ENCODE data around the gene C1D. TPM values are rescaled to one million over a fixed set of nuclear protein-coding genes. Genes with fewer than 3 reads are reported as not detected.

The C1D gene
- total and polyA plus RNA-seq, 2 donors (not counting 3 experiments of a cell fraction or from before 2014, with no cell fraction given): 11.4 to 14.0 TPM

DNA sequence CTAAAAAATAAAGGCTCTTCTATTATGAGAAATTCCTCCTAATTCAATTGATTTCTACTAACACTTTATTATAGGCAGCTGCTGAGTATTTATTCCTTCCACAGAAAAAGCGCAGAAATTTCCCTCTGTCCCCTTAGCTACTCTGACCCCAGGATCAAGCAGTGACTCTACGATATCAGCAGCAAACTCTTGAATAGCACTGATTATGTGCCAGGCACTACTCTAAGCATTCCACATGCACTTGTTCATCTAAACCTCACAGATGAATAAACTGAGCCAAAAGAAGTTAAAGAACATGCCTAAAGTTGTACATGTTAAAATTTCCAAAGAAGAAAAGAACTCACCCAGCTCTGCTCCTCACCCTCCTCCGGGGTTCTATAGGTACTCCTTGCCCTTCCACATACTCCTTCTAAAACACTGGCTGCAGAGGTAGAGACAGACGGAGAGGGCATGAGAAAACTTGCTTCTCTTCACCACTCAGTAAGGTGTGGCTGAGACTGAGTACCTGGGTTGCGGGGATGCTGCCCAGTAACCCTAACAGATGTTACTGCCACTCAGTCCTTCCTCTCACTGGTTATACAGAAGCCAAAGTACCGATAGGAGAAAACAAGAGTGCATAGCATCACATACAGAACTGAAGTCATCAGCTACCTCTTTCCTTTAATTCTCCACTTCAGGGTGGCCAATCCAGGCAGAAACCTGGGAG, 9.9 kb downstream of the C1D start:
- Histone ChIP-seq H3K4me2 (ENCODE audit: insufficient read depth, low read length) (no peak overlapping the region), H3K4me3 (replicated peaks in 1 of 3; ENCODE audit: insufficient read depth in 1 of 3, low read depth in 1 of 3, low read length in 3 of 3) (no peak overlapping the region), H3K9me3 (replicated peaks; ENCODE audit: control insufficient read depth, insufficient read depth, low read length) (no peaks in the 10 kb centered on the region), H2AFZ (ENCODE audit: low read depth, low read length) (no peak overlapping the region), H3K4me1 (ENCODE audit: control insufficient read depth, extremely low read depth, insufficient read depth, low read length) (no peaks in the 10 kb centered on the region), H3K36me3 (ENCODE audit: control insufficient read depth in 2 of 2, extremely low read depth in 1 of 2, insufficient read depth in 2 of 2, low read length in 2 of 2) (no peaks in the 10 kb centered on the region), H3K9ac (replicated peaks; ENCODE audit: extremely low read depth, insufficient read depth, low read length) (no peak overlapping the region), H3K27me3 (ENCODE audit: control insufficient read depth in 2 of 2, insufficient read depth in 2 of 2, low read length in 2 of 2) (no peaks in the 10 kb centered on the region), H3K79me2 (ENCODE audit: control insufficient read depth, insufficient read depth, low read length) (peaks cover 71% of the 10 kb centered on the region), H3K9me1 (replicated peaks; ENCODE audit: control insufficient read depth, extremely low read depth, insufficient read depth, low read length) (no peaks in the 10 kb centered on the region), H3K27ac (ENCODE audit: insufficient read depth, low read depth, low read length) (no peak overlapping the region), H4K20me1 (replicated peaks; ENCODE audit: control insufficient read depth, extremely low read depth, insufficient read depth, low read length) (no peaks in the 10 kb centered on the region)
- TF ChIP-seq, protein P1, sequence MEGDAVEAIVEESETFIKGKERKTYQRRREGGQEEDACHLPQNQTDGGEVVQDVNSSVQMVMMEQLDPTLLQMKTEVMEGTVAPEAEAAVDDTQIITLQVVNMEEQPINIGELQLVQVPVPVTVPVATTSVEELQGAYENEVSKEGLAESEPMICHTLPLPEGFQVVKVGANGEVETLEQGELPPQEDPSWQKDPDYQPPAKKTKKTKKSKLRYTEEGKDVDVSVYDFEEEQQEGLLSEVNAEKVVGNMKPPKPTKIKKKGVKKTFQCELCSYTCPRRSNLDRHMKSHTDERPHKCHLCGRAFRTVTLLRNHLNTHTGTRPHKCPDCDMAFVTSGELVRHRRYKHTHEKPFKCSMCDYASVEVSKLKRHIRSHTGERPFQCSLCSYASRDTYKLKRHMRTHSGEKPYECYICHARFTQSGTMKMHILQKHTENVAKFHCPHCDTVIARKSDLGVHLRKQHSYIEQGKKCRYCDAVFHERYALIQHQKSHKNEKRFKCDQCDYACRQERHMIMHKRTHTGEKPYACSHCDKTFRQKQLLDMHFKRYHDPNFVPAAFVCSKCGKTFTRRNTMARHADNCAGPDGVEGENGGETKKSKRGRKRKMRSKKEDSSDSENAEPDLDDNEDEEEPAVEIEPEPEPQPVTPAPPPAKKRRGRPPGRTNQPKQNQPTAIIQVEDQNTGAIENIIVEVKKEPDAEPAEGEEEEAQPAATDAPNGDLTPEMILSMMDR (IDR thresholded peaks at IDR 0.05; ENCODE audit: extremely low read depth in 1 of 2, insufficient read depth in 1 of 2, low read depth in 1 of 2, low read length in 2 of 2): no peak
- TF ChIP-seq POLR2A (IDR thresholded peaks at IDR 0.05; ENCODE audit: low read depth, low read length) (no peak), POLR2AphosphoS5 (IDR thresholded peaks at IDR 0.05; ENCODE audit: insufficient read depth, low read depth, low read length) (no peak), FOS (IDR thresholded peaks at IDR 0.05; ENCODE audit: borderline replicate concordance, insufficient read depth, low read length) (no peak), GATA2 (IDR thresholded peaks at IDR 0.05; ENCODE audit: insufficient read depth, insufficient read length, low read depth, low read length) (no peak), EZH2 (IDR thresholded peaks at IDR 0.05; ENCODE audit: borderline replicate concordance, low read depth, low read length, severe bottlenecking) (no peak), JUN (IDR thresholded peaks at IDR 0.05; ENCODE audit: borderline replicate concordance, insufficient read depth, insufficient read length, low read depth) (no peak), MYC (IDR thresholded peaks at IDR 0.05; ENCODE audit: low read depth, low read length) (no peak)
- TF ChIP-seq, protein P2, sequence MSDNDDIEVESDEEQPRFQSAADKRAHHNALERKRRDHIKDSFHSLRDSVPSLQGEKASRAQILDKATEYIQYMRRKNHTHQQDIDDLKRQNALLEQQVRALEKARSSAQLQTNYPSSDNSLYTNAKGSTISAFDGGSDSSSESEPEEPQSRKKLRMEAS (IDR thresholded peaks at IDR 0.05; ENCODE audit: insufficient read depth, insufficient read length): no peak
- BruUV-seq (replicated peaks): no TSS peak
- FAIRE-seq (no peak), DNase-seq (ENCODE audit: low read depth, low spot score) (no peak)
- dilution Hi-C loops (cut with MboI; ENCODE audit: extremely low pct_ligation_motif_present, low sequenced_read_pairs): no loop called here
- ChIA-PET POLR2A (no interaction called here), CTCF (no interaction called here)
- intact Hi-C loops (cut with micrococcal nuclease): no loop called here
